ENCODE data around the gene FAM47B. TPM values are rescaled to one million over a fixed set of nuclear protein-coding genes. Genes with fewer than 3 reads are reported as not detected.

The FAM47B gene
- total RNA-seq (2014; rRNA removed; shearing (Covaris generic)) = not detected in 2 replicates

GRCh38 chrX:34942496-34942895 lies at the start of gene FAM47B:
FAM47B (plus strand) TSS chrX:34942796; CDS start chrX:34942832, 36 bp downstream.
- no peak for DNase-seq (ENCODE audit: low spot score)

GRCh38 chrX:34893741-34894140 lies 48.9 kb upstream of the FAM47B start:
- peak; percentile 0 for DNase-seq (ENCODE audit: low spot score)
- in situ Hi-C loops (cut with HindIII; ENCODE audit: low sequenced_read_pairs) = no loop called here

More at GRCh38 chrX:34942496-34942895, at the start of gene FAM47B:
- in situ Hi-C loops (cut with HindIII; ENCODE audit: low sequenced_read_pairs) = no loop called here

GRCh38 chrX:34900691-34901090 lies 41.9 kb upstream of the FAM47B start:
- no peak for DNase-seq (ENCODE audit: low spot score)
- in situ Hi-C loops (cut with HindIII; ENCODE audit: low sequenced_read_pairs) = no loop called here

GRCh38 chrX:34901761-34902160 lies 40.8 kb upstream of the FAM47B start:
- no peak for DNase-seq (ENCODE audit: low spot score)
- in situ Hi-C loops (cut with HindIII; ENCODE audit: low sequenced_read_pairs) = no loop called here

DNA sequence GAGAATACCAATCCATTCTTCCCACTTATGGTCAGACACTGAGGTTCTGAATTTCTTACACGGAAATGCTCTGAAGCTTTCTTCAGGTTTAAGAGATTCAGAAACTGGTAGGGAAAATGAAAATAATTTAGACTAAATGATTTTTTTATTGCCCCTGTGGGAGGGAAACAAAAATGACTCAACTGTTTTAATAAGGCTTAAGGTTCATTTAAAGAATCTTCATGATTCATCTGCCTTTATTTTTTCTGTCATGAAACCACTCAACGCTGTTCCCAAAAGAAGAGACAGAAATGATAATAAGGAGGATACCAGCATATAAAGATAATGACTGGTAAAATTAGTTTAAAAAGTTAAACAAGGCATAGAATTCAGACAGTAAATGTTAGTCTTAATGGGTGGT lies 39.3 kb upstream of the FAM47B start:
- in situ Hi-C loops (cut with HindIII; ENCODE audit: low sequenced_read_pairs) = no loop called here
- DNase-seq (ENCODE audit: low spot score) = no peak

DNA sequence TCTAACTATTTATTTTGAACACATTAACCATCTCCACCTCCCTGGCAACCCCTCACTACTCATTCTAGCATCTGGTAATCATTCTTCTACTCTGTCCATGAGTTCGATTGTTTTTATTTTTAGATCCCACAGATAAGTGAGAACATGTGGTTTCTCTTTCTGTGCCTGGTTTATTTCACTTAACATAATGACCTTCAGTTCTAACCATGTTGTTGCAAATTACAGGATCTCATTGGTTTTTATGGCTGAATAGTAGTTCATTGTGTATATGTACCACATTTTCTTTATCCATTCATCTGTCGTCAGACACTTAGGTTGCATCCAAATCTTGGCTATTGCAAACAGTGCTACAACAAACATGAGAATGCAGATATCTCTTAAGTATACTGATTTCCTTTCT lies 33.4 kb upstream of the FAM47B start:
- in situ Hi-C loops (cut with HindIII; ENCODE audit: low sequenced_read_pairs) = no loop called here
- no peak for DNase-seq (ENCODE audit: low spot score)

DNA sequence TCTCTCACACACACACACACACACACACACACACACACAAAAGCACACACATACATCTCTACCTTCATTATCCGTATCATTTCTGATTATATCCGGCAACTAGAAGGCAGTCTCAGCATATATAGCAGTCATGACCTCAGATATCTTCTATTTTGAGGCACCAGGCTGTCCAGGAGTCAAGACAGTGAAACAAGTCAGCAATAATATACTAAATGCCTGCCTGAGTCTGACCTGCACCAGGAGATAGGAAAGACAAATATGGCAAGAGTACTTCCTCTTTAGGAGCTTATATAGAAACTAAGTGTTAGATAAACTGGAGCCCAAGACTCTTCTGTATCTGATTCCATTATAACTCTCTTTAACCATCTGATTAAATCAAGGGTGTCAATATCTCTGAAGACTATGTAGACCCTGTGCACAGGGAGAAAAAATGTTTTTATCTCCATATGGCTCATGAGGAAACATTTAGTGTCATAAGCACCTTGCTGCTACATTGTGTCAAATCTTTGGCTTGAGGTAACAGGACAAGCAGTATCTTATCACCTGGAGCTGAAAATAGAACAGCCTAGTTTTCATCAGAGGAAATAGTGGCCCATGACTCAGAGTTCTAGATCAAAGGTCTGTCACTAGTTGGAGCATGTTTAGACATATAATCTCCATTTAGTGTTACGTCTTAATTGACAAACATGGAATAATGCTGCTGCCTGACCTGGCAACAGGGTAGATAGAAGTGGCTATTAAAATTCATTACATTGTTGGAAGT lies 27.0 kb upstream of the FAM47B start:
- no peak for DNase-seq (ENCODE audit: low spot score)
- in situ Hi-C loops (cut with HindIII; ENCODE audit: low sequenced_read_pairs) = no loop called here

DNA sequence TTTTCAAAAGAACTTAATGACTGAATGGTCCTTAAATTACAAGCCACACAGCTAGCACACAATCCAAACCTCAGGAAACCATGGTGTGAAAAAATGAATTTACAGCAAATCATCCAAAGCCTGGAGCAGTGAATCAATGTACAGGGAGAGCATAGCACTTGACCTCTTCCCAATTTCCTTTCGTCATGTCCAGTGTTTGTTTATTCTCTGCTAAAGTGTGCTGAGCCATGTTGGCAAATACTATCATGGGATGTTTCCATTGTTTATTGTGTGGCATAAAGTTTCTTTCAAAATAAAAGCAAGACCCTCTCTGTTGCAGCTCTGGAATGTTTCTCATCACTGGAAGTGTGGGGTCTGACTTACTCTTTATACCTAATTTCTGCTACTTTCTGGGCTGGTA lies 25.4 kb upstream of the FAM47B start:
- in situ Hi-C loops (cut with HindIII; ENCODE audit: low sequenced_read_pairs) = no loop called here
- no peak for DNase-seq (ENCODE audit: low spot score)

- DNase-seq (ENCODE audit: low spot score) = no peak
- in situ Hi-C loops (cut with HindIII; ENCODE audit: low sequenced_read_pairs) = no loop called here
Measured at GRCh38 chrX:34918091-34918736, 24.4 kb upstream of the FAM47B start.

GRCh38 chrX:34918856-34919255 lies 23.7 kb upstream of the FAM47B start:
- in situ Hi-C loops (cut with HindIII; ENCODE audit: low sequenced_read_pairs) = no loop called here
- peak; percentile 0 for DNase-seq (ENCODE audit: low spot score)

- in situ Hi-C loops (cut with HindIII; ENCODE audit: low sequenced_read_pairs) = no loop called here
- DNase-seq (ENCODE audit: low spot score) = no peak
Measured at GRCh38 chrX:34927866-34928265, 14.7 kb upstream of the FAM47B start.

DNA sequence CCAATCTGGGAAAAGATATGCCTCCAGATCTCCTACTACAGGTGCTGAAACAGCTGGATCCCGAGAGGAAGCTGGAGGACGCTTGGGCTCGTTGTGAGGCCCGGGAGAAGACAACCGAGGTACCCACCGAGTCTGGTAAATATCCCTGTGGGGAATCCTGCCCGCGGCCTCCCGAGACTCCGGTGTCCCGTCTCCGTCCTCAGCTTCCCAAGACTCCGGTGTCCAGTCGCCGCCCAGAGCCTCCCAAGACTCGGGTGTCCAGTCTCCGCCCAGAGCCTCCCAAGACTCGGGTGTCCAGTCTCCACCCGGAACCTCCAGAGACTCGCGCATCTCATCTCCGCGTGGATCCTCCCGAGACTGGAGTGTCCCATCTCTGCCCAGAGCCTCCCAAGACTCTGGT lies 639 bp downstream of the FAM47B start:
- DNase-seq (ENCODE audit: low spot score) = no peak

GRCh38 chrX:34956916-34957315 lies 14.3 kb downstream of the FAM47B start:
- in situ Hi-C loops (cut with HindIII; ENCODE audit: low sequenced_read_pairs) = no loop called here
- DNase-seq (ENCODE audit: low spot score) = no peak

More for the DNA sequence above, 639 bp downstream of the FAM47B start:
- in situ Hi-C loops (cut with HindIII; ENCODE audit: low sequenced_read_pairs) = no loop called here

- no peak for DNase-seq (ENCODE audit: low spot score)
- in situ Hi-C loops (cut with HindIII; ENCODE audit: low sequenced_read_pairs) = no loop called here
Measured at GRCh38 chrX:34961662-34962061, 19.1 kb downstream of the FAM47B start.

- in situ Hi-C loops (cut with HindIII; ENCODE audit: low sequenced_read_pairs) = no loop called here
Measured at GRCh38 chrX:34972206-34972605, 29.6 kb downstream of the FAM47B start.

DNA sequence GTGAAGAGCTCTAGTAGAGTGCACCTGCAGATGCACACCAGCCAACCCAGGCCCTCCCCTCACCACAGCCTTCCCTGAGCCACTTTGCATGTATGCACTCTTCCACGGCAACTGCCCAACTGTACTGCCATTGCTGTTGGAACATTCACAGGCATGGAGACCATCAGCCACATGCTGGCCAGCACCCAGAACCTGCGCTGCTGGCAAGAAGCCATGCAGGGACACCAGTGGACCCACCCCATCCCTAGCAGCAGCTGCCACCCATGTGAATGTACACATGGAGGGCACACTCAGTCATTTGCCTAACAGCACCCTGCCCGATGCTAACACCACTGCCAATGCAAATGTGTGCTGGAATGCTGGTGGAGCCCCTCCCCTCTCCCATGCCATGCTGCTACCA lies 35.6 kb downstream of the FAM47B start:
- DNase-seq (ENCODE audit: low spot score) = no peak
- in situ Hi-C loops (cut with HindIII; ENCODE audit: low sequenced_read_pairs) = no loop called here

More at GRCh38 chrX:34972206-34972605, 29.6 kb downstream of the FAM47B start:
- no peak for DNase-seq (ENCODE audit: low spot score)

DNA sequence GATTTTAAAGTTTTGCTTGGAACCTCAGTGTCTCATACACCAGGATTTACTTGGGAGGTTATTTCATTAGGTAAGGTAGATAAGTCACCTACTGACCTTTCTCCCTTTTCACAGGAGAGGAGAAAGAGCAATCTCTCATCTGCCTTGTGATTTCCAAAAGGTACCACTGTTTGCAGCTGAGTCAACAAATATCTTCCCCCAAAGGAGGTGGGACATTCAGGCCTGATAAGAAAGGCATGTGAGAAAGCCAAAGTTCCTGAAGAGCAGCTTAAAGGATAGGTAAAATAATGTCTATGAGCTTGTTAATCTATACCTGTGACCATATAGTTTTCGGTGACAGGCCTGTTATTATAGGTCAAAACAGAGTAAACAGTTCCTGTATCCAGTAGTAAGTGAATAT lies 45.0 kb downstream of the FAM47B start:
- no peak for DNase-seq (ENCODE audit: low spot score)
- in situ Hi-C loops (cut with HindIII; ENCODE audit: low sequenced_read_pairs) = no loop called here

Data from G401 (cell line).